SK-N-SH (cell line): ENCODE measurements around the gene BFSP2. TPM values are rescaled to one million over a fixed set of nuclear protein-coding genes. Genes with fewer than 3 reads are reported as not detected.

Source experiments
- CTCF ChIA-PET: fragments of 300-600, 350-600 bp; formaldehyde crosslinking; extraction: SDS; loops from one replicate; lab custom pipeline; 2021; lab: Yijun Ruan, JAX
- POLR2A ChIA-PET: fragments of 350-600 bp; sonication (Branson Sonifier 250); formaldehyde crosslinking; extraction: SDS; loops from one replicate; lab custom pipeline; 2020; ENCODE audit warnings: antibody characterized with exemption, inconsistent platforms; lab: Yijun Ruan, JAX
- DNase-seq: peaks from one replicate; pipeline ENCODE4 v3.0.0; 2012
- H2AFZ ChIP-seq: fragments of 200-600 bp; sonication (generic); 2 replicates; pipeline ENCODE4 v1.8.1; 2016; ENCODE audit warnings: antibody characterized with exemption, mild to moderate bottlenecking, low read depth
- H3F3A ChIP-seq: fragments of 200-600 bp; sonication (generic); replicated peaks from 2 replicates; pipeline ENCODE3; 2016; ENCODE audit warnings: antibody characterized with exemption, mild to moderate bottlenecking; ENCODE audit not compliant: insufficient read depth
- H3K27ac ChIP-seq, 2 experiments: fragments of 200-500 bp in 1 of 2; fragments of 200-600 bp in 1 of 2; sonication (Bioruptor generic) in 1 of 2; sonication (generic), shearing (Covaris generic) in 1 of 2; 2 replicates each; pipeline versions ENCODE4 v1.5.1 to v1.6.1; 2014 to 2016; ENCODE audit warnings: low read depth in 2 of 2, inconsistent platforms in 1 of 2, low read length in 1 of 2, mild to moderate bottlenecking in 1 of 2, mixed read lengths in 1 of 2
- H3K27me3 ChIP-seq: fragments of 200-600 bp; sonication (generic), shearing (Covaris generic); 2 replicates; pipeline ENCODE4 v1.6.1; 2016; ENCODE audit warnings: mixed run types; ENCODE audit not compliant: insufficient read depth
- H3K36me3 ChIP-seq, 2 experiments: fragments of 200-500 bp in 1 of 2; fragments of 200-600 bp in 1 of 2; sonication (Bioruptor generic) in 1 of 2; sonication (generic) in 1 of 2; replicated peaks in 1 of 2; 2 replicates each; pipeline versions ENCODE3 to v1.5.1; 2014 to 2016; ENCODE audit warnings: low read length in 1 of 2, mild to moderate bottlenecking in 1 of 2; ENCODE audit not compliant: insufficient read depth in 2 of 2, control insufficient read depth in 1 of 2
- H3K4me1 ChIP-seq, 2 experiments: fragments of 200-500 bp in 1 of 2; fragments of 200-600 bp in 1 of 2; sonication (Bioruptor generic) in 1 of 2; sonication (generic), shearing (Covaris generic) in 1 of 2; 2 replicates each; pipeline versions ENCODE4 v1.5.1 to v1.6.1; 2014 to 2016; ENCODE audit warnings: low read depth in 1 of 2, low read length in 1 of 2, mixed run types in 1 of 2; ENCODE audit not compliant: insufficient read depth in 2 of 2, control insufficient read depth in 1 of 2
- H3K4me2 ChIP-seq: fragments of 200-600 bp; sonication (generic), shearing (Covaris generic); 2 replicates; pipeline ENCODE4 v1.6.1; 2017; ENCODE audit warnings: mixed run types
- H3K4me3 ChIP-seq, 2 experiments: fragments of 200-500 bp in 1 of 2; fragments of 200-600 bp in 1 of 2; sonication (Bioruptor generic) in 1 of 2; sonication (generic), shearing (Covaris generic) in 1 of 2; 2 replicates each; pipeline versions ENCODE4 v1.5.1 to v1.8.1; 2014 to 2016; ENCODE audit warnings: low read depth in 2 of 2, inconsistent platforms in 1 of 2, low read length in 1 of 2, mild to moderate bottlenecking in 1 of 2, mixed read lengths in 1 of 2, moderate library complexity in 1 of 2
- H3K79me2 ChIP-seq: fragments of 200-600 bp; sonication (generic); 2 replicates; pipeline ENCODE4 v1.8.1; 2017; ENCODE audit warnings: mild to moderate bottlenecking; ENCODE audit not compliant: insufficient read depth
- H3K9ac ChIP-seq: fragments of 200-600 bp; sonication (generic); 2 replicates; pipeline ENCODE4 v1.6.1; 2017; ENCODE audit warnings: mixed run types
- H3K9me2 ChIP-seq: fragments of 200-600 bp; sonication (generic); 2 replicates; pipeline ENCODE4 v1.6.1; 2017; ENCODE audit warnings: mixed run types
- H3K9me3 ChIP-seq: fragments of 200-600 bp; sonication (generic); 2 replicates; pipeline ENCODE4 v1.6.1; 2017; ENCODE audit warnings: mixed run types, mild to moderate bottlenecking, moderate library complexity
- H4K20me1 ChIP-seq: fragments of 200-600 bp; sonication (generic); 2 replicates; pipeline ENCODE4 v1.6.1; 2017; ENCODE audit warnings: mild to moderate bottlenecking, mixed run types; ENCODE audit not compliant: insufficient read depth
- EP300 ChIP-seq, 2 experiments: IDR thresholded peaks; 2 replicates each; pipeline versions ENCODE4 v1.4.0 to v1.6.1; 2012; ENCODE audit warnings: borderline replicate concordance in 1 of 2, low read depth in 1 of 2, low read length in 1 of 2
- EZH2phosphoT487 ChIP-seq: fragments of 200-600 bp; sonication (generic); IDR thresholded peaks from 2 replicates; pipeline ENCODE4 v1.6.1; 2017; ENCODE audit warnings: low read depth, mixed run types, mild to moderate bottlenecking, antibody characterized with exemption, moderate library complexity, borderline replicate concordance
- FOSL2 ChIP-seq: IDR thresholded peaks from 2 replicates; pipeline ENCODE4 v1.4.0; 2012; ENCODE audit warnings: low read depth, mild to moderate bottlenecking, moderate library complexity, borderline replicate concordance
- GABPA ChIP-seq: IDR thresholded peaks from 2 replicates; pipeline ENCODE4 v1.4.0; 2012; ENCODE audit warnings: low read depth, mild to moderate bottlenecking
- IRF3 ChIP-seq: fragments of 150-350 bp; IDR thresholded peaks from 2 replicates; pipeline ENCODE4 v1.6.1; 2016; ENCODE audit warnings: mild to moderate bottlenecking, low read depth, low read length
- JUND ChIP-seq: IDR thresholded peaks from 2 replicates; pipeline ENCODE4 v1.4.0; 2012
- MEF2A ChIP-seq: IDR thresholded peaks from 2 replicates; pipeline ENCODE4 v1.4.0; 2012; ENCODE audit warnings: low read depth, borderline replicate concordance
- RAD21 ChIP-seq: IDR thresholded peaks from 2 replicates; pipeline ENCODE4 v1.6.1; 2012; ENCODE audit warnings: mild to moderate bottlenecking, low read length
- RFX5 ChIP-seq: IDR thresholded peaks from 2 replicates; pipeline ENCODE4 v1.6.1; 2012; ENCODE audit warnings: mild to moderate bottlenecking, improper control_type of control experiment, low read length
- SIN3A ChIP-seq: IDR thresholded peaks from 2 replicates; pipeline ENCODE4 v1.6.1; 2012; ENCODE audit warnings: low read depth, mild to moderate bottlenecking, low read length, moderate library complexity, borderline replicate concordance
- TAF1 ChIP-seq: IDR thresholded peaks from 2 replicates; pipeline ENCODE4 v1.6.1; 2012; ENCODE audit warnings: low read depth, mild to moderate bottlenecking, low read length, moderate library complexity, borderline replicate concordance
- TEAD4 ChIP-seq: IDR thresholded peaks from 2 replicates; pipeline ENCODE4 v1.4.0; 2012; ENCODE audit warnings: mild to moderate bottlenecking, borderline replicate concordance; ENCODE audit not compliant: insufficient read depth
- YY1 ChIP-seq: IDR thresholded peaks from 2 replicates; pipeline ENCODE4 v1.4.0; 2012; ENCODE audit warnings: low read depth, mild to moderate bottlenecking
- ZBTB33 ChIP-seq: IDR thresholded peaks from 2 replicates; pipeline ENCODE4 v1.4.0; 2012; ENCODE audit warnings: low read depth, borderline replicate concordance
- WGBS: methylation state at CpG from one replicate; pipeline ENCODE4 v1.1.6; 2017; ENCODE audit warnings: low lambda C conversion rate; 5-methylcytosine and 5-hydroxymethylcytosine counted together
- polyA plus RNA-seq, 3 experiments: library from polyadenylated mRNA; depleted of rRNA; stranded (reverse); fragments of >200 nt; gene quantifications; 2 replicates each; pipeline ENCODE4 v1.2.3, GENCODE V29; 2012
- TF ChIP-seq, protein P1 (sequence below): fragments of 200-600 bp; sonication (generic); IDR thresholded peaks from 2 replicates; pipeline ENCODE4 v1.6.1; 2017; ENCODE audit warnings: antibody characterized with exemption, mild to moderate bottlenecking, moderate library complexity
- TF ChIP-seq, protein P2 (sequence below): IDR thresholded peaks from 2 replicates; pipeline ENCODE4 v1.6.1; 2012; ENCODE audit warnings: mild to moderate bottlenecking, low read depth, low read length, moderate library complexity
- TF ChIP-seq, protein P3 (sequence below): fragments of 150-350 bp; IDR thresholded peaks from 2 replicates; pipeline ENCODE4 v1.6.1; 2017; ENCODE audit warnings: antibody characterized with exemption, low read length, low read depth, borderline replicate concordance

The BFSP2 gene
- polyA plus RNA-seq, 1 of the 3 experiments (the other 2 are of a cell fraction), result not detected

- CTCF ChIA-PET, result interaction anchor here (1.4 kb wide), 1 partner anchor 22 kb away, joined by 4 read pairs; no protein-coding TSS in a partner anchor
- Histone ChIP-seq H3K9me3 (no peaks in the 10 kb centered on the region), H3F3A (no peaks in the 10 kb centered on the region), H3K36me3 (no peaks in the 10 kb centered on the region), H3K9ac (no peak overlapping the region), H2AFZ (no peak overlapping the region), H3K4me3 (no peak overlapping the region), H3K27me3 (no peaks in the 10 kb centered on the region), H3K27ac (no peak overlapping the region), H4K20me1 (no peaks in the 10 kb centered on the region), H3K79me2 (no peaks in the 10 kb centered on the region), H3K9me2 (no peaks in the 10 kb centered on the region), H3K4me1 (no peaks in the 10 kb centered on the region; a peak in 1 of 4 replicates), H3K4me2 (no peak overlapping the region)
- WGBS, result 59% methylated on average over 2 of the region's 2 CpGs
- TF ChIP-seq YY1 (no peak), SIN3A (no peak), MEF2A (no peak), IRF3 (no peak), TEAD4 (no peak), EZH2phosphoT487 (no peak), JUND (no peak), TAF1 (no peak), EP300 (IDR thresholded peaks at IDR 0.05; ENCODE audit: borderline replicate concordance in 1 of 2, low read depth in 1 of 2, low read length in 1 of 2) (no peak), RAD21 (no peak), GABPA (no peak), RFX5 (no peak), ZBTB33 (no peak), FOSL2 (no peak)
- TF ChIP-seq, protein P1, sequence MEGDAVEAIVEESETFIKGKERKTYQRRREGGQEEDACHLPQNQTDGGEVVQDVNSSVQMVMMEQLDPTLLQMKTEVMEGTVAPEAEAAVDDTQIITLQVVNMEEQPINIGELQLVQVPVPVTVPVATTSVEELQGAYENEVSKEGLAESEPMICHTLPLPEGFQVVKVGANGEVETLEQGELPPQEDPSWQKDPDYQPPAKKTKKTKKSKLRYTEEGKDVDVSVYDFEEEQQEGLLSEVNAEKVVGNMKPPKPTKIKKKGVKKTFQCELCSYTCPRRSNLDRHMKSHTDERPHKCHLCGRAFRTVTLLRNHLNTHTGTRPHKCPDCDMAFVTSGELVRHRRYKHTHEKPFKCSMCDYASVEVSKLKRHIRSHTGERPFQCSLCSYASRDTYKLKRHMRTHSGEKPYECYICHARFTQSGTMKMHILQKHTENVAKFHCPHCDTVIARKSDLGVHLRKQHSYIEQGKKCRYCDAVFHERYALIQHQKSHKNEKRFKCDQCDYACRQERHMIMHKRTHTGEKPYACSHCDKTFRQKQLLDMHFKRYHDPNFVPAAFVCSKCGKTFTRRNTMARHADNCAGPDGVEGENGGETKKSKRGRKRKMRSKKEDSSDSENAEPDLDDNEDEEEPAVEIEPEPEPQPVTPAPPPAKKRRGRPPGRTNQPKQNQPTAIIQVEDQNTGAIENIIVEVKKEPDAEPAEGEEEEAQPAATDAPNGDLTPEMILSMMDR, result no peak
- TF ChIP-seq, protein P2, sequence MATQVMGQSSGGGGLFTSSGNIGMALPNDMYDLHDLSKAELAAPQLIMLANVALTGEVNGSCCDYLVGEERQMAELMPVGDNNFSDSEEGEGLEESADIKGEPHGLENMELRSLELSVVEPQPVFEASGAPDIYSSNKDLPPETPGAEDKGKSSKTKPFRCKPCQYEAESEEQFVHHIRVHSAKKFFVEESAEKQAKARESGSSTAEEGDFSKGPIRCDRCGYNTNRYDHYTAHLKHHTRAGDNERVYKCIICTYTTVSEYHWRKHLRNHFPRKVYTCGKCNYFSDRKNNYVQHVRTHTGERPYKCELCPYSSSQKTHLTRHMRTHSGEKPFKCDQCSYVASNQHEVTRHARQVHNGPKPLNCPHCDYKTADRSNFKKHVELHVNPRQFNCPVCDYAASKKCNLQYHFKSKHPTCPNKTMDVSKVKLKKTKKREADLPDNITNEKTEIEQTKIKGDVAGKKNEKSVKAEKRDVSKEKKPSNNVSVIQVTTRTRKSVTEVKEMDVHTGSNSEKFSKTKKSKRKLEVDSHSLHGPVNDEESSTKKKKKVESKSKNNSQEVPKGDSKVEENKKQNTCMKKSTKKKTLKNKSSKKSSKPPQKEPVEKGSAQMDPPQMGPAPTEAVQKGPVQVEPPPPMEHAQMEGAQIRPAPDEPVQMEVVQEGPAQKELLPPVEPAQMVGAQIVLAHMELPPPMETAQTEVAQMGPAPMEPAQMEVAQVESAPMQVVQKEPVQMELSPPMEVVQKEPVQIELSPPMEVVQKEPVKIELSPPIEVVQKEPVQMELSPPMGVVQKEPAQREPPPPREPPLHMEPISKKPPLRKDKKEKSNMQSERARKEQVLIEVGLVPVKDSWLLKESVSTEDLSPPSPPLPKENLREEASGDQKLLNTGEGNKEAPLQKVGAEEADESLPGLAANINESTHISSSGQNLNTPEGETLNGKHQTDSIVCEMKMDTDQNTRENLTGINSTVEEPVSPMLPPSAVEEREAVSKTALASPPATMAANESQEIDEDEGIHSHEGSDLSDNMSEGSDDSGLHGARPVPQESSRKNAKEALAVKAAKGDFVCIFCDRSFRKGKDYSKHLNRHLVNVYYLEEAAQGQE, result no peak
- TF ChIP-seq, protein P3, sequence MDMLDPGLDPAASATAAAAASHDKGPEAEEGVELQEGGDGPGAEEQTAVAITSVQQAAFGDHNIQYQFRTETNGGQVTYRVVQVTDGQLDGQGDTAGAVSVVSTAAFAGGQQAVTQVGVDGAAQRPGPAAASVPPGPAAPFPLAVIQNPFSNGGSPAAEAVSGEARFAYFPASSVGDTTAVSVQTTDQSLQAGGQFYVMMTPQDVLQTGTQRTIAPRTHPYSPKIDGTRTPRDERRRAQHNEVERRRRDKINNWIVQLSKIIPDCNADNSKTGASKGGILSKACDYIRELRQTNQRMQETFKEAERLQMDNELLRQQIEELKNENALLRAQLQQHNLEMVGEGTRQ, result no peak
- DNase-seq, result no peak
- POLR2A ChIA-PET, result no interaction called here
Measured at GRCh38 chr3:133479401-133479800, 79.5 kb downstream of the BFSP2 start.
